Measurements from ENCODE around the gene TTBK2. TPM values are rescaled to one million over a fixed set of nuclear protein-coding genes. Genes with fewer than 3 reads are reported as not detected.

Gene TTBK2
- total and polyA plus RNA-seq, 10 of the 15 experiments (the other 5 are each of a cell fraction or from before 2014, with no cell fraction given): 0.66 to 9.1 (median 3.7) TPM

DNA sequence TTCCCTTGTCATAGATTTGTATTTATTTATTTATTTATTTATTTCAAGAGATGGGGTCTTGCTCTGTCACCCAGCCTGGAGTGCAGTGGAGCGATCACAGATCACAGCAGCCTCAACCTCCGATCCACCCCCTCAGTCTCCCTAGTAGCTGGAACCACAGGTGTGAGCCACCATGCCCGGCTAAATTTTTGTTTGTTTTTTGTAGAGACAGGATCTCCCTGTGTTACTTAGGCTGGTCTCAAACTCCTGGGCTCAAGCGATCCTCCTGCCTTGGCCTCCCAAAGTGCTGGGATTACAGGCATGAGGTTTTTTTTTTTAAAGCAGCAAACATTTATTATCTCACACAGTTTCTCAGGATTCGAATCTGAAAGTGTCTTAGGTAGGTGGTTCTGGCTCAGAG lies 2.5 kb downstream of the TTBK2 start (continued):
- TF ChIP-seq IKZF2 (IDR thresholded peaks at IDR 0.05) (peak in 1 of 2 experiments; percentile 26; a peak in 1 of 4 replicates), STAT3 (IDR thresholded peaks at IDR 0.05; ENCODE audit: low read depth, low read length) (no peak), ZBED1 (IDR thresholded peaks at IDR 0.05; ENCODE audit: borderline replicate concordance) (no peak), KLF5 (IDR thresholded peaks at IDR 0.05; ENCODE audit: partially characterized antibody) (no peak), CBX3 (IDR thresholded peaks at IDR 0.05; ENCODE audit: borderline replicate concordance, low read depth) (no peak), POLR2AphosphoS5 (IDR thresholded peaks at IDR 0.05; ENCODE audit: low read length) (no peak), TAF1 (IDR thresholded peaks at IDR 0.05; ENCODE audit: borderline replicate concordance, low read depth, low read length) (no peak), RELB (IDR thresholded peaks at IDR 0.05; ENCODE audit: low read depth) (peak; percentile 43; the same call in 1 of the 2 replicates), NRF1 (conservative IDR thresholded peaks at IDR 0.05; ENCODE audit: low read depth, low read length) (no peak), ATF2 (IDR thresholded peaks at IDR 0.05; ENCODE audit: low read length) (no peak), NBN (IDR thresholded peaks at IDR 0.05) (peak; percentile 75; the same call in 1 of the 2 replicates), JUND (IDR thresholded peaks at IDR 0.05; ENCODE audit: low read depth, low read length) (no peak), WRNIP1 (IDR thresholded peaks at IDR 0.05; ENCODE audit: borderline replicate concordance, low read depth, low read length) (no peak), CREB1 (IDR thresholded peaks at IDR 0.05; ENCODE audit: low read depth) (no peak), ASH2L (IDR thresholded peaks at IDR 0.05; ENCODE audit: borderline replicate concordance, low read depth) (no peak), ZBTB40 (IDR thresholded peaks at IDR 0.05; ENCODE audit: borderline replicate concordance) (no peak), CHD2 (IDR thresholded peaks at IDR 0.05; ENCODE audit: borderline replicate concordance, low read depth, low read length) (no peak)
- TF ChIP-seq, protein P1, sequence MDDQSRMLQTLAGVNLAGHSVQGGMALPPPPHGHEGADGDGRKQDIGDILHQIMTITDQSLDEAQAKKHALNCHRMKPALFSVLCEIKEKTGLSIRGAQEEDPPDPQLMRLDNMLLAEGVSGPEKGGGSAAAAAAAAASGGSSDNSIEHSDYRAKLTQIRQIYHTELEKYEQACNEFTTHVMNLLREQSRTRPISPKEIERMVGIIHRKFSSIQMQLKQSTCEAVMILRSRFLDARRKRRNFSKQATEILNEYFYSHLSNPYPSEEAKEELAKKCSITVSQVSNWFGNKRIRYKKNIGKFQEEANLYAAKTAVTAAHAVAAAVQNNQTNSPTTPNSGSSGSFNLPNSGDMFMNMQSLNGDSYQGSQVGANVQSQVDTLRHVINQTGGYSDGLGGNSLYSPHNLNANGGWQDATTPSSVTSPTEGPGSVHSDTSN (IDR thresholded peaks at IDR 0.05; ENCODE audit: insufficient replicate concordance, low read depth, low read length): no peak
- TF ChIP-seq, protein P2, sequence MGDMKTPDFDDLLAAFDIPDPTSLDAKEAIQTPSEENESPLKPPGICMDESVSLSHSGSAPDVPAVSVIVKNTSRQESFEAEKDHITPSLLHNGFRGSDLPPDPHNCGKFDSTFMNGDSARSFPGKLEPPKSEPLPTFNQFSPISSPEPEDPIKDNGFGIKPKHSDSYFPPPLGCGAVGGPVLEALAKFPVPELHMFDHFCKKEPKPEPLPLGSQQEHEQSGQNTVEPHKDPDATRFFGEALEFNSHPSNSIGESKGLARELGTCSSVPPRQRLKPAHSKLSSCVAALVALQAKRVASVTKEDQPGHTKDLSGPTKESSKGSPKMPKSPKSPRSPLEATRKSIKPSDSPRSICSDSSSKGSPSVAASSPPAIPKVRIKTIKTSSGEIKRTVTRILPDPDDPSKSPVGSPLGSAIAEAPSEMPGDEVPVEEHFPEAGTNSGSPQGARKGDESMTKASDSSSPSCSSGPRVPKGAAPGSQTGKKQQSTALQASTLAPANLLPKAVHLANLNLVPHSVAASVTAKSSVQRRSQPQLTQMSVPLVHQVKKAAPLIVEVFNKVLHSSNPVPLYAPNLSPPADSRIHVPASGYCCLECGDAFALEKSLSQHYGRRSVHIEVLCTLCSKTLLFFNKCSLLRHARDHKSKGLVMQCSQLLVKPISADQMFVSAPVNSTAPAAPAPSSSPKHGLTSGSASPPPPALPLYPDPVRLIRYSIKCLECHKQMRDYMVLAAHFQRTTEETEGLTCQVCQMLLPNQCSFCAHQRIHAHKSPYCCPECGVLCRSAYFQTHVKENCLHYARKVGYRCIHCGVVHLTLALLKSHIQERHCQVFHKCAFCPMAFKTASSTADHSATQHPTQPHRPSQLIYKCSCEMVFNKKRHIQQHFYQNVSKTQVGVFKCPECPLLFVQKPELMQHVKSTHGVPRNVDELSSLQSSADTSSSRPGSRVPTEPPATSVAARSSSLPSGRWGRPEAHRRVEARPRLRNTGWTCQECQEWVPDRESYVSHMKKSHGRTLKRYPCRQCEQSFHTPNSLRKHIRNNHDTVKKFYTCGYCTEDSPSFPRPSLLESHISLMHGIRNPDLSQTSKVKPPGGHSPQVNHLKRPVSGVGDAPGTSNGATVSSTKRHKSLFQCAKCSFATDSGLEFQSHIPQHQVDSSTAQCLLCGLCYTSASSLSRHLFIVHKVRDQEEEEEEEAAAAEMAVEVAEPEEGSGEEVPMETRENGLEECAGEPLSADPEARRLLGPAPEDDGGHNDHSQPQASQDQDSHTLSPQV (IDR thresholded peaks at IDR 0.05): no peak
